ENCODE measurements around the gene AKAP4. TPM values are rescaled to one million over a fixed set of nuclear protein-coding genes. Genes with fewer than 3 reads are reported as not detected.

The AKAP4 gene, protein sequence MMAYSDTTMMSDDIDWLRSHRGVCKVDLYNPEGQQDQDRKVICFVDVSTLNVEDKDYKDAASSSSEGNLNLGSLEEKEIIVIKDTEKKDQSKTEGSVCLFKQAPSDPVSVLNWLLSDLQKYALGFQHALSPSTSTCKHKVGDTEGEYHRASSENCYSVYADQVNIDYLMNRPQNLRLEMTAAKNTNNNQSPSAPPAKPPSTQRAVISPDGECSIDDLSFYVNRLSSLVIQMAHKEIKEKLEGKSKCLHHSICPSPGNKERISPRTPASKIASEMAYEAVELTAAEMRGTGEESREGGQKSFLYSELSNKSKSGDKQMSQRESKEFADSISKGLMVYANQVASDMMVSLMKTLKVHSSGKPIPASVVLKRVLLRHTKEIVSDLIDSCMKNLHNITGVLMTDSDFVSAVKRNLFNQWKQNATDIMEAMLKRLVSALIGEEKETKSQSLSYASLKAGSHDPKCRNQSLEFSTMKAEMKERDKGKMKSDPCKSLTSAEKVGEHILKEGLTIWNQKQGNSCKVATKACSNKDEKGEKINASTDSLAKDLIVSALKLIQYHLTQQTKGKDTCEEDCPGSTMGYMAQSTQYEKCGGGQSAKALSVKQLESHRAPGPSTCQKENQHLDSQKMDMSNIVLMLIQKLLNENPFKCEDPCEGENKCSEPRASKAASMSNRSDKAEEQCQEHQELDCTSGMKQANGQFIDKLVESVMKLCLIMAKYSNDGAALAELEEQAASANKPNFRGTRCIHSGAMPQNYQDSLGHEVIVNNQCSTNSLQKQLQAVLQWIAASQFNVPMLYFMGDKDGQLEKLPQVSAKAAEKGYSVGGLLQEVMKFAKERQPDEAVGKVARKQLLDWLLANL
- total RNA-seq (2014; rRNA removed; shearing (Covaris generic)): not detected in 2 replicates

- DNase-seq (ENCODE audit: low spot score): no peak
- in situ Hi-C loops (cut with HindIII; ENCODE audit: low sequenced_read_pairs): no loop called here
Observed at GRCh38 chrX:50200907-50201306, at the start of gene AKAP4. TSS of gene AKAP4 (minus strand) at chrX:50201007. CDS start at chrX:50200889, 118 bp downstream.

- in situ Hi-C loops (cut with HindIII; ENCODE audit: low sequenced_read_pairs): no loop called here
- DNase-seq (ENCODE audit: low spot score): peak; percentile 2
Observed at GRCh38 chrX:50211510-50211909, 10.7 kb upstream of the AKAP4 start.

GRCh38 chrX:50206753-50207152, 5.9 kb upstream of the AKAP4 start:
- in situ Hi-C loops (cut with HindIII; ENCODE audit: low sequenced_read_pairs): no loop called here
- peak; percentile 3 for DNase-seq (ENCODE audit: low spot score)

DNA sequence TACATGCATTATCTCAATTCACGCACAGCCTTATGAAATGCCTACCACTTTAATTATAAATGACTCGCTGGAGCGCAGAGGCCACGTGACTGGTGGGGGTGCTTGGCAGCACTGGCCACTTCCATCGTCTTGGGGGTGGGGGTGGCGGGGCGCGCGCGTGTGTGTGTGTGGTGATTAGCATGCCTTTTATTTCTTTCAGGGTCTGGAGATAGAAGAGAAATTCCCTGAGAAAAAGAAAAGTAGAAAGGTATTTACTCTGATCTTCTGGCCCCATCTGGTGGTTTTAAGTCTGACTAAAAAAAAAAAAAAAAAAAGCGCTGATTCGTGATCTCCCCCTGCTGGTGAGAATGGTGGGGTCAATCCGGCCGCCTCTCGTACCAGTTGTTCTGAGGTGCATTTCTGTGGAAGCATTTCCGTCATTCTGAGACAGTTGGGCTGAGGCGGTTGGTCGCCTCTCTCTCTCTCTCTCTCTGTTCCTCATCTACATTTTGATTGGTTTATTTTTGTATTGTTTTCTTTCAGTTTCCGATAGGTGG, 3.6 kb upstream of the AKAP4 start, which contains the start of gene CCNB3:
Gene CCNB3, plus strand, starts transcription at position 402 of the 536 bp plus-strand sequence. CDS start 80,399 bp downstream, outside the sequence.
- in situ Hi-C loops (cut with HindIII; ENCODE audit: low sequenced_read_pairs): no loop called here
- peak; percentile 75 for DNase-seq (ENCODE audit: low spot score)

- in situ Hi-C loops (cut with HindIII; ENCODE audit: low sequenced_read_pairs): no loop called here
- no peak for DNase-seq (ENCODE audit: low spot score)
Observed at GRCh38 chrX:50202539-50202938, 1.7 kb upstream of the AKAP4 start.

DNA sequence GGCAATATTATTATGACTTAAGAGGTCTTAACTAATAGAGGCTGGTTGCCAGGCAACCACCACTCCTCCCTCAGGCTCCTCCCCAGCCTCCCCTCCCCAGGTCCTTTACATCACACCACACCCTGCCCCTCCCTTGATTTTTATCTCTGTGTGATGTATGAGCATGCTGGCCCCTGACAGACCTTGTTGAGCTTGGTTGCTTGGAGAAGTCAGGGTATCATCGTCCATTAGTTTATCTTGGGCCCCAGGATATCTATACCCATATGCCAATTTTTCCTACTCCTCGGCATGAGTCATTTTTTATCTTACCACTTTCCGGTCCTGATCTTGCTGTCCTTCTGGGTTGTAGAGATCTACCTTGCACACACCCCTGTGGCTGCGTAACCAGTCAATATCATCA, 2.5 kb downstream of the AKAP4 start:
- no peak for DNase-seq (ENCODE audit: low spot score)
- in situ Hi-C loops (cut with HindIII; ENCODE audit: low sequenced_read_pairs): no loop called here

DNA sequence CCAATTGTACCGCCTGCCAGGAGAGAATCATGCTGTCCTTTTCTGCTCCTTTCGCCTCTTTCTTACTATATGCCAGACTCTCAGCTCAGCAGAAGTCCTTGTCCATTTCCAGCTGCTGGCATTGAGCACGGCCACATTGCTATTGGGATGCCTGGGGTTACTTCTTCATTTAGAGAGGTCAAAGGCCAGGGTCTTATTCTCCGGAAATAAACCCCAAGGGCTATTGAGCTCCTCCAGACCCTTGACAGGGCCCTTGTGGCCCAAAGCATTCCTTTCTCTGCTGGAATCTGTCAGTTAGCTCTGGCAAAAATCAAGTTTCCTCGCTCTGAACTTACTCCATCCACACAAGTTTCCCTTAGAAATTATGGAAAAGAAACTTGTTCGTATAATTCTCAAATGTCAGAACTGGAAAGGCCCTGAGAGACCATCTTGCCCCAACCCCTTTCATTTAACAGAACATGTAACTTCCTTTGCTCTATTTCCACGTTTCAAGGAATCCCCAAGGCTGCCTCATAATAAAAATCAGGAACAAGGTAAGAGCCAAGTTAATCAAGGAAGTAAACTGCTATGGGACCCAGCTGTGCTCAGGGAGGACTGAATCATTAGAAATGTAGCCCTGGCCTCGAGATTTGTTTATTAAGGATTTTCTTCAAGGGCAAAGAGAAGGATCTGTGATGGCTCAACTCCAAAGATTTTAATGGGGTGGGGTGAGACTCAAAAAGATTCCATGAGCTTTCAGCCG, 11.8 kb downstream of the AKAP4 start:
- DNase-seq (ENCODE audit: low spot score): no peak
- in situ Hi-C loops (cut with HindIII; ENCODE audit: low sequenced_read_pairs): no loop called here

GRCh38 chrX:50183891-50184290, 16.9 kb downstream of the AKAP4 start:
- in situ Hi-C loops (cut with HindIII; ENCODE audit: low sequenced_read_pairs): no loop called here
- DNase-seq (ENCODE audit: low spot score): no peak

DNA sequence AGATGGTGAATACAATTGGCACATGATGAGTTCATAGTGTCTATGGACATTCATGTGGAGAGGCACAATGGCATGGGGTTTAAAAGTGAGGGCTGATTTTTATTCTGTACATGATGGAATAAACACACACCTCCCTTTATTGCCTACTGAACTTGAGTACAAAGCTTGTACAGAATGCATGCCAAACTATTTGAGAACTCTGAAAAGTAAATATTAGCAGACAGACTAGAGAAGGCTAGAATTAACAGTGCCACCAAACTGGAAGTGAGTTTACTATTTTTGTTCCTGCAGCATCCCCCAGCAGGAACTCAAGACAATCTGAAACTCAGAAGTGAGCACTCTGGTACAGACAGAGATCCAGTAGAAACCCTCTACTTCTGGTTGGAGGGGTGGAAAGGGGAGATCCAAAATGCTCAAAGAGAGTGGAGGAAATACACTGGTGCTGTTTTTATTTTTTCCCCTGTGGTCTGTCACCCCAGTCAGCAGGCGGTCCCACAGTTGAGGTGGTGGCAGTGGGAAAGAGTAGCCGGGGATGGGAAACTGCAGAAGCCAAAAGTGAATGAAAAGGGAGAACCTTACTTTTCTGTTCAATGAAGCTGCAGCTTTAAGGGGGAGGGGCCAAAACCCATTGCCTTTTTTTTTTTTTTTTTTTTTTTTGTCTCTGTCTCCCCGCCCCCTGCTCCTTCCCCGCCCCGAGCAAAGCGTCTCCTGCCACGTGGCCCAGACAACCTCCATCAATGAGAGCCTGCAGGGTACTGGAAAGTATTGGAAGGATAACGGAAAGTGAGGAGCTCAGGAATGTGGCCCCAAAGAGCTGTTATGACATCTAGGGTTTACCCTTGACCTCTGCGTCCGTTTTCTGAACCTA, 20.5 kb downstream of the AKAP4 start:
- no peak for DNase-seq (ENCODE audit: low spot score)
- in situ Hi-C loops (cut with HindIII; ENCODE audit: low sequenced_read_pairs): no loop called here

DNA sequence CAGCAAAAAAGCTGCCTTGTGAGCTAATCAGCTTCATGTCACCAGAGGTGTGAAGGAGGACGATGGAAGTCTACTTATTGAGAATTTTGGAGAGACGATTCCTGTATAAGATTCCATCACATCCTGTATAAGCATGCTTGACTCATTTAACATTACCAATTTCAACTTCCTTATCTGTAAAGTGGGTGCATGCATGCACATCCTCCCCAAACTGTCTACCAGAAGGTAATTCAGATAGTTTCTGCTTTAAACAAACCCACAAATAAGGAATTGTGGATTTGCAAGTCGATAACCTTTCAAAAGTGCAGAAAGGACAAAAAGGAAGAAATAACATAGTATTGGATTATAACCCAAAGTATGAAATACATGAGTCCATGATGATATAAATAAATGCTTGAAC, 31.1 kb downstream of the AKAP4 start:
- in situ Hi-C loops (cut with HindIII; ENCODE audit: low sequenced_read_pairs): no loop called here
- DNase-seq (ENCODE audit: low spot score): no peak

DNA sequence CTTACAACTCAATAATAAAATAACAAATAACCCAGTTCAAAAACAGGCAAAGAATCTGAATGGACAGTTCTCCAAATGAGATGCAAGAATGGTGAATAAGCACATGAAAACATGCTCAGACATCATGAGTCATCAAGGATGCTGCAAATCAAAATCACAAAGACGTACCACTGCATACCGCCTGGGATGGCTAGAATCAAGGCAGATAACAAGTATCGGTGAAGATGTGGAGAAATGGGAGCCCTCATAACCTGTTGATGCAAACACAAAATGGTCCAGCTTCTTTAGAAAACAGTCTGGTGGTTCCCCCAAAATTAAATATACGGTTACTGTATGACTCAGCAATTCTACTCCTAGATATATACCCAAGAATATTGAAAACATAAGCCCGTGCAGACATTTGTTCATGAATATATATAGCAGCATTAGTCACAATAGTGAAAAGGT, 32.5 kb downstream of the AKAP4 start:
- in situ Hi-C loops (cut with HindIII; ENCODE audit: low sequenced_read_pairs): no loop called here

DNA sequence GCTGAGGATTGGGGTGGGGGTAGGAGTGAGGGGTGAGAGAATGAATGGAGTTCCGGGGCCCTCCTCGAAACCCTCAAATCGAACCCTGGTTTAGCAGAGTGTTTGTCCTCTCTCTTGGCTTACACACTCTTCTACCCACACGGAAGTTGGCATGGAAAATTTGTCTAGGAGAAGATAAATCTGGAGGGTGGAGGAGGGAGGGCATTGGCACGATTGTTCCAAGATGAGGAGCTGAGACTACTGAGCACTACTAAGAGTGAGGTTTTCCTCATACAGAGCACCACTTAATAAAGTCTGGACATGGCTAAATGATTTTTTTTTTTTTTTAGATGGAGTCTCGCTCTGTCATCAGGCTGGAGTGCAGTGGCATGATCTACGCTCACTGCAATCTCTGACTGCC, 33.4 kb downstream of the AKAP4 start:
- no peak for DNase-seq (ENCODE audit: low spot score)
- in situ Hi-C loops (cut with HindIII; ENCODE audit: low sequenced_read_pairs): no loop called here

More for the DNA sequence above, 32.5 kb downstream of the AKAP4 start:
- no peak for DNase-seq (ENCODE audit: low spot score)

DNA sequence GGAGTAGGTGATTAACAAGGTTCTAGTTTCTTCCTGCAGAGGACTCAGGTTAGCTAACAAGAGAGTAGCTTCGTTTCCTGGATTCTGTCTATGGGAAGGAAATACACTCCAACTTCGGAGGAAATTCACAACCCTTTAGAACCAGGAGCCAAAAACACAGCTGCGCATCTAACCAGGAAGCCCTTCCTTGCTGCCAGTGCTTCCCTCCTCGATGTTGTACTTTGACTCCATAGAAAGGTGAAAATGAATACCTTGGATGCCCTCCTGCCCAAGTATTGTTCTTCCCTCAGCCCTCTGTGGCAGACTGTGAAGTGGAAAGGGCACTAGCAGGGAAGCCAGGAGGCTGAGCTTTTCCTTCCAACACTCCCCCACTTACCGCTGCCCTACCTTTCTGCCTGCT, 35.1 kb downstream of the AKAP4 start:
- no peak for DNase-seq (ENCODE audit: low spot score)
- in situ Hi-C loops (cut with HindIII; ENCODE audit: low sequenced_read_pairs): no loop called here

DNA sequence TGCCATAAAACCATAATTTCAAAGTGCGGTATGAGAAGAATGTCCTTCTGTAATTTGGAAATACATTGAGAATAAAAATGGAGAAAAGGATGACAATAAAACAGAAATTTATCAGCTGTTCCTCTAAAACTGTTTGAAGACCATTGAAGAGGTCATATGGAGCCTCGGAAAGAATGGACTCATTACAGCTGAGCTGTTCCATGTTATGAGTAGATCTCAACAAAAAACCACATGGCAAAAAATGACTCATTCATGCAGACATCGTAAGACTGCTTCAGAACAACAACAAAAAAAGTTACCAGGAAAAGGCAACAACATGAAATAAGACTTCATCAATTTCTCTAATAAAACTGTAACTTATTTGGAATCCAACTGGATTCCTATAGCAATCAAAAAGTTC, 39.7 kb downstream of the AKAP4 start:
- no peak for DNase-seq (ENCODE audit: low spot score)
- in situ Hi-C loops (cut with HindIII; ENCODE audit: low sequenced_read_pairs): no loop called here

- in situ Hi-C loops (cut with HindIII; ENCODE audit: low sequenced_read_pairs): no loop called here
- DNase-seq (ENCODE audit: low spot score): no peak
Observed at GRCh38 chrX:50158593-50158992, 42.2 kb downstream of the AKAP4 start.

DNA sequence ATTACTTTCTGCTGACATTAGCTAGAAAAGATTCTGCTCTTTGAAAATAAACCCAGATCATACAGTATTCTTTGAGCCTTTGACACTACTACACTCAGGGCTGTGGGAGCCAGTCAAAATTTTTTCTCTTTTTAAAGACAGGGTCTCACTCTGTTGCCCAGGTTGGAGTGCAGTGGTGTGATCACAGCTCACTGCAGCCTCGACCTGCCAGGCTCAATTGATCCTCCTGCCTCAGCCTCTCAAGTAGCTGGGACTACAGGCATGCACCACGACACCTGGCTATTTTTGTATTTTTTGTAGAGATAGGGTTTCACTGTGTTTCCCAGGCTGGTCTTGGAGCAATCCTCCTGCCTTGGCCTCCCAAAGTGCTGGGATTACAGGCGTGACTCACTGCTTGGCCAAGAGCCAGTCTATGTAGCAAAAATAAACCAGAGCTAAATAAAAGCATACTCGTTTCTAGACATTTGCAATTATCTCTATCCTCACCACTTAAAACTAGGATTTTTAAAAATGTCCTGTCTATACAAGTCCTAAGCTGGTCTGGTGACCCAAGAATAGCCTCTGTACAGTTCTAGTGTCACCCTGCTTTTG, 43.2 kb downstream of the AKAP4 start:
- in situ Hi-C loops (cut with HindIII; ENCODE audit: low sequenced_read_pairs): no loop called here

DNA sequence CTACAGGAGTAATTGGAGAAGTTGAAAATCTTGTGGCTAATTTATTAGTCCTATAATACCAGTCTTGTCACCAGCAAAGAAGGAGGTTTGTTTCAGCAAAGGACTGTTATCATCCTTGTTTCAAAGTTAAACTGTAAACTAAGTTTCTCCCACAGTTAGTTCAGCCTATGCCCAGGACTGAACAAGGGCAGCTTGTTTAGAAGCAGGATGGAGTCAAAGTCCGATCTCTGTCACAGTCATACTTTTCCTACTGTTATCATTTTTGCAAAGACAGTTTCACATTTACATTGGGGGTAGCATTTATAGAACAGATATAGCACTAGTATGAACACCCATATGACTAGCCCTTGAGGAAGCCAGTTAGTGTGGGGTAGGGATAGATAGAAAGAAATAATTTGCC, 46.4 kb downstream of the AKAP4 start:
- DNase-seq (ENCODE audit: low spot score): no peak
- in situ Hi-C loops (cut with HindIII; ENCODE audit: low sequenced_read_pairs): no loop called here

More for the DNA sequence above, 43.2 kb downstream of the AKAP4 start:
- DNase-seq (ENCODE audit: low spot score): no peak

- in situ Hi-C loops (cut with HindIII; ENCODE audit: low sequenced_read_pairs): no loop called here
- no peak for DNase-seq (ENCODE audit: low spot score)
Observed at GRCh38 chrX:50152456-50152855, 48.4 kb downstream of the AKAP4 start.

Data from G401 (cell line).